OCI-LY7 (cell line): ENCODE data around the gene LRRIQ4. TPM values are rescaled to one million over a fixed set of nuclear protein-coding genes. Genes with fewer than 3 reads are reported as not detected.
A peak's percentile ranks its signal among the peaks of the same experiment; 100 is the strongest.

Experiments
- BruUV-seq: library from RNA; stranded (reverse); fragments of 400-500 nt; replicated peaks from 2 replicates; lab custom pipeline; 2021; lab: Mats Ljungman, UMichigan
- CTCF ChIA-PET: fragments of 300-600 bp; sonication (Branson Sonifier 250); formaldehyde crosslinking; loops from one replicate; lab custom pipeline; 2022; ENCODE audit warnings: antibody characterized with exemption; ENCODE audit not compliant: unreplicated experiment; lab: Charles Lee
- POLR2A ChIA-PET: fragments of 300-600 bp; sonication (Branson Sonifier 250); formaldehyde crosslinking; loops from one replicate; lab custom pipeline; 2022; ENCODE audit warnings: antibody characterized with exemption; lab: Charles Lee
- DNase-seq: peaks from one replicate; pipeline ENCODE4 v3.0.0-alpha.2; 2015; ENCODE audit warnings: low spot score
- H2AFZ ChIP-seq: fragments of 200-600 bp; sonication (generic), shearing (Covaris generic); 2 replicates; pipeline ENCODE4 v1.6.1; 2014; ENCODE audit warnings: mild to moderate bottlenecking, antibody characterized with exemption, low read length, moderate library complexity
- H3K27ac ChIP-seq: fragments of 200-600 bp; sonication (generic); 2 replicates; pipeline ENCODE4 v1.5.1; 2014; ENCODE audit warnings: mixed run types, low read depth, mild to moderate bottlenecking, moderate library complexity, low read length, inconsistent platforms; ENCODE audit not compliant: poor library complexity, severe bottlenecking
- H3K36me3 ChIP-seq: fragments of 200-600 bp; sonication (generic); 2 replicates; pipeline ENCODE4 v1.6.1; 2014; ENCODE audit warnings: mild to moderate bottlenecking, antibody characterized with exemption, low read length, moderate library complexity, mixed read lengths; ENCODE audit not compliant: insufficient read depth
- H3K4me1 ChIP-seq: fragments of 200-600 bp; sonication (generic); 2 replicates; pipeline ENCODE4 v1.5.1; 2014; ENCODE audit warnings: mild to moderate bottlenecking, low read length; ENCODE audit not compliant: insufficient read depth, poor library complexity, severe bottlenecking
- H3K4me2 ChIP-seq: fragments of 200-600 bp; sonication (generic); 2 replicates; pipeline ENCODE4 v1.6.1; 2014; ENCODE audit warnings: mild to moderate bottlenecking, low read length
- H3K4me3 ChIP-seq: fragments of 200-600 bp; sonication (generic); 2 replicates; pipeline ENCODE4 v1.5.1; 2014; ENCODE audit warnings: mild to moderate bottlenecking, low read depth, low read length; ENCODE audit not compliant: poor library complexity, severe bottlenecking
- H3K79me2 ChIP-seq: fragments of 200-600 bp; sonication (generic); 2 replicates; pipeline ENCODE4 v1.6.1; 2016; ENCODE audit warnings: low read depth, mild to moderate bottlenecking, low read length, moderate library complexity, mixed read lengths; ENCODE audit not compliant: insufficient read depth
- H3K9me2 ChIP-seq: fragments of 200-600 bp; sonication (generic); 2 replicates; pipeline ENCODE4 v1.6.1; 2016; ENCODE audit warnings: mild to moderate bottlenecking, low read length, mixed read lengths; ENCODE audit not compliant: insufficient read depth
- H3K9me3 ChIP-seq: fragments of 200-600 bp; sonication (generic); 2 replicates; pipeline ENCODE4 v1.6.1; 2014; ENCODE audit warnings: mild to moderate bottlenecking, mixed run types, low read length, mixed read lengths
- H4K20me1 ChIP-seq: fragments of 200-600 bp; sonication (generic); 2 replicates; pipeline ENCODE4 v1.6.1; 2014; ENCODE audit warnings: mild to moderate bottlenecking, antibody characterized with exemption, low read length, moderate library complexity, mixed read lengths; ENCODE audit not compliant: insufficient read depth
- CTCF ChIP-seq: fragments of 200-600 bp; sonication (generic); conservative IDR thresholded peaks from 2 replicates; pipeline ENCODE4 v1.5.1; 2014; ENCODE audit warnings: mild to moderate bottlenecking, antibody characterized with exemption, low read length, moderate library complexity, mixed read lengths
- EZH2phosphoT487 ChIP-seq: fragments of 200-600 bp; sonication (generic); IDR thresholded peaks from 2 replicates; pipeline ENCODE4 v1.6.1; 2018; ENCODE audit warnings: low read depth, borderline replicate concordance, mild to moderate bottlenecking, mixed run types, antibody characterized with exemption, low read length, moderate library complexity, mixed read lengths
- intact Hi-C: fragments of 100-400 bp; cut with micrococcal nuclease; formaldehyde crosslinking; loops from one replicate; pipeline ENCODE4 v1.10.0; 2022; ENCODE audit not compliant: unreplicated experiment
- total RNA-seq, 2 experiments: library from RNA; depleted of rRNA in 1 of 2; stranded (reverse); fragments of >200 nt in 1 of 2; shearing (Covaris generic) in 1 of 2; gene quantifications; 2 replicates each; pipeline ENCODE4 v1.2.3, GENCODE V29; 2014 to 2022

The LRRIQ4 gene
- total RNA-seq, 2 experiments from 2014 or later = 0.17 to 0.47 TPM

GRCh38 chr3:169764882-169765612, 47.6 kb upstream of the LRRIQ4 start, which contains the start of gene TERC:
TSS of gene TERC (minus strand) at chr3:169765060.
- Histone ChIP-seq H3K4me3 (peak within 1 kb of the TSS; percentile 70), H3K36me3 (no peaks in the 10 kb centered on the region; the same call in 1 of the 2 replicates), H3K9me3 (peaks cover 8% of the 10 kb centered on the region), H2AFZ (peak within 1 kb of the TSS; percentile 90), H3K4me1 (peaks cover 23% of the 10 kb centered on the region), H3K4me2 (peak within 1 kb of the TSS; percentile 85), H3K79me2 (no peaks in the 10 kb centered on the region), H3K27ac (peak within 1 kb of the TSS; percentile 28), H3K9me2 (no peaks in the 10 kb centered on the region), H4K20me1 (no peaks in the 10 kb centered on the region)
- TF ChIP-seq EZH2phosphoT487 = no peak
- TF ChIP-seq CTCF = no peak
- POLR2A ChIA-PET = interaction anchor here (0.6 kb wide), 1 partner anchor 407 kb away, joined by 3 read pairs; no protein-coding TSS in a partner anchor
- intact Hi-C loops = loop anchor here (2.0 to 5.0 kb wide), 6 partner anchors 48 to 547 kb away; partner anchors contain the start of genes LRRC34, LRRIQ4, PHC3 and SEC62
- no TSS peak for BruUV-seq
- peak; percentile 88 for DNase-seq
- CTCF ChIA-PET = no interaction called here

- peak within 1 kb of the TSS; percentile 97 for H3K4me2 ChIP-seq
- no peaks in the 10 kb centered on the region for H4K20me1 ChIP-seq
- H3K79me2 ChIP-seq = peaks cover 10% of the 10 kb centered on the region
- H3K27ac ChIP-seq = peak within 1 kb of the TSS; percentile 53
- H3K9me2 ChIP-seq = no peaks in the 10 kb centered on the region
- no peaks in the 10 kb centered on the region for H3K9me3 ChIP-seq
- peak; percentile 83 for DNase-seq
- ChIA-PET POLR2A (interaction anchor here (0.5 to 0.9 kb wide), 7 partner anchors 43 to 1105 kb away, joined by 3 to 4 read pairs (median 3); no protein-coding TSS in a partner anchor), CTCF (interaction anchor here (0.6 kb wide), 1 partner anchor 73 kb away, joined by 5 read pairs; no protein-coding TSS in a partner anchor)
- BruUV-seq = no TSS peak
- intact Hi-C loops = loop anchor here (5.0 to 10.0 kb wide), 5 partner anchors 73 to 1677 kb away; partner anchors contain the start of gene PHC3
- H3K4me3 ChIP-seq = peak within 1 kb of the TSS; percentile 73
- peak within 1 kb of the TSS; percentile 100 for H2AFZ ChIP-seq
- H3K4me1 ChIP-seq = peaks cover 18% of the 10 kb centered on the region
- peaks cover 5% of the 10 kb centered on the region; the same call in 1 of the 2 replicates for H3K36me3 ChIP-seq
- TF ChIP-seq CTCF (0 out of 2 replicates have a peak, but pooled peaks have one; percentile 21), EZH2phosphoT487 (no peak)
Observed at GRCh38 chr3:169769287-169770181, 43.1 kb upstream of the LRRIQ4 start, which contains the start of gene ACTRT3. TSS of gene ACTRT3 (minus strand) at chr3:169769561. CDS start at chr3:169769520, 41 bp downstream.
